DMS53 treated with DMSO at 0.1 percent for 48 hours (cell line): ENCODE results near the gene ZNF471.

Source experiments
- DNase-seq: peaks from one replicate; lab custom pipeline; 2025; ENCODE audit not compliant: unreplicated experiment; lab: John Stamatoyannopoulos, UW

ZNF471 gene

GRCh38 chr19:56572589-56572988, 64.9 kb downstream of the ZNF471 start:
- DNase-seq, result no peak

- no peak for DNase-seq
Measured at GRCh38 chr19:56573914-56574313, 66.3 kb downstream of the ZNF471 start.

GRCh38 chr19:56577719-56578602, 70.3 kb downstream of the ZNF471 start:
- no peak for DNase-seq
